LNCaP clone FGC (cell line): ENCODE measurements around the gene FAR1.
"Not testable (repeated sequence)": the region's sequence is repeated elsewhere in the genome, so short reads cannot be mapped to it uniquely, and the experiment has no call there.

Experiments
- DNase-seq: peaks from one replicate; pipeline ENCODE4 v3.0.0-alpha.2; 2011; ENCODE audit warnings: low read depth
- H3K4me3 ChIP-seq: 2 replicates; pipeline ENCODE4 v1.5.1; 2011; ENCODE audit warnings: mild to moderate bottlenecking, low read depth, low read length, control low read depth
- TF ChIP-seq, protein P1 (sequence below): IDR thresholded peaks from 2 replicates; pipeline ENCODE4 v1.5.1; 2012; ENCODE audit warnings: mild to moderate bottlenecking; ENCODE audit not compliant: control insufficient read depth, insufficient read depth; ENCODE audit errors: extremely low read depth

The FAR1 gene, protein sequence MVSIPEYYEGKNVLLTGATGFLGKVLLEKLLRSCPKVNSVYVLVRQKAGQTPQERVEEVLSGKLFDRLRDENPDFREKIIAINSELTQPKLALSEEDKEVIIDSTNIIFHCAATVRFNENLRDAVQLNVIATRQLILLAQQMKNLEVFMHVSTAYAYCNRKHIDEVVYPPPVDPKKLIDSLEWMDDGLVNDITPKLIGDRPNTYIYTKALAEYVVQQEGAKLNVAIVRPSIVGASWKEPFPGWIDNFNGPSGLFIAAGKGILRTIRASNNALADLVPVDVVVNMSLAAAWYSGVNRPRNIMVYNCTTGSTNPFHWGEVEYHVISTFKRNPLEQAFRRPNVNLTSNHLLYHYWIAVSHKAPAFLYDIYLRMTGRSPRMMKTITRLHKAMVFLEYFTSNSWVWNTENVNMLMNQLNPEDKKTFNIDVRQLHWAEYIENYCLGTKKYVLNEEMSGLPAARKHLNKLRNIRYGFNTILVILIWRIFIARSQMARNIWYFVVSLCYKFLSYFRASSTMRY

GRCh38 chr11:13668102-13668956 is at the start of gene FAR1:
TSS of gene FAR1 (plus strand) at chr11:13668668. CDS start at chr11:13694766, 26,098 bp downstream.
- H3K4me3 ChIP-seq = peak within 1 kb of the TSS; percentile 74
- DNase-seq = peak; percentile 98
- TF ChIP-seq, protein P1, sequence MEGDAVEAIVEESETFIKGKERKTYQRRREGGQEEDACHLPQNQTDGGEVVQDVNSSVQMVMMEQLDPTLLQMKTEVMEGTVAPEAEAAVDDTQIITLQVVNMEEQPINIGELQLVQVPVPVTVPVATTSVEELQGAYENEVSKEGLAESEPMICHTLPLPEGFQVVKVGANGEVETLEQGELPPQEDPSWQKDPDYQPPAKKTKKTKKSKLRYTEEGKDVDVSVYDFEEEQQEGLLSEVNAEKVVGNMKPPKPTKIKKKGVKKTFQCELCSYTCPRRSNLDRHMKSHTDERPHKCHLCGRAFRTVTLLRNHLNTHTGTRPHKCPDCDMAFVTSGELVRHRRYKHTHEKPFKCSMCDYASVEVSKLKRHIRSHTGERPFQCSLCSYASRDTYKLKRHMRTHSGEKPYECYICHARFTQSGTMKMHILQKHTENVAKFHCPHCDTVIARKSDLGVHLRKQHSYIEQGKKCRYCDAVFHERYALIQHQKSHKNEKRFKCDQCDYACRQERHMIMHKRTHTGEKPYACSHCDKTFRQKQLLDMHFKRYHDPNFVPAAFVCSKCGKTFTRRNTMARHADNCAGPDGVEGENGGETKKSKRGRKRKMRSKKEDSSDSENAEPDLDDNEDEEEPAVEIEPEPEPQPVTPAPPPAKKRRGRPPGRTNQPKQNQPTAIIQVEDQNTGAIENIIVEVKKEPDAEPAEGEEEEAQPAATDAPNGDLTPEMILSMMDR = peak; percentile 73

- no peak for DNase-seq
- no peak overlapping the region for H3K4me3 ChIP-seq
- TF ChIP-seq, protein P1 = no peak
These were observed 48.4 kb upstream of the FAR1 start for GRCh38 chr11:13620063-13620462.

DNA sequence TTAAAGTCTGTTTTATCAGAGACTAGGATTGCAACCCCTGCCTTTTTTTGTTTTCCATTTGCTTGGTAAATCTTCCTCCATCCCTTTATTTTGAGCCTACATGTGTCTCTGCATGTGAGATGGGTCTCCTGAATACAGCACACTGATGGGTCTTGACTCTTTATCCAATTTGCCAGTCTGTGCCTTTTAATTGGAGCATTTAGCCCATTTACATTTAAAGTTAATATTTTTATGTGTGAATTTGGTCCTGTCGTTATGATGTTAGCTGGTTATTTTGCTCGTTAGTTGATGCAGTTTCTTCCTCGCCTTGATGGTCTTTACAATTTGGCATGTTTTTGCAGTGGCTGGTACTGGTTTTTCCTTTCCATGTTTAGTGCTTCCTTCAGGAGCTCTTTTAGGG is 41.6 kb upstream of the FAR1 start:
- H3K4me3 ChIP-seq, DNase-seq: not testable (repeated sequence)

- DNase-seq, H3K4me3 ChIP-seq: not testable (repeated sequence)
These were observed 39.8 kb upstream of the FAR1 start for GRCh38 chr11:13628634-13629033.

DNA sequence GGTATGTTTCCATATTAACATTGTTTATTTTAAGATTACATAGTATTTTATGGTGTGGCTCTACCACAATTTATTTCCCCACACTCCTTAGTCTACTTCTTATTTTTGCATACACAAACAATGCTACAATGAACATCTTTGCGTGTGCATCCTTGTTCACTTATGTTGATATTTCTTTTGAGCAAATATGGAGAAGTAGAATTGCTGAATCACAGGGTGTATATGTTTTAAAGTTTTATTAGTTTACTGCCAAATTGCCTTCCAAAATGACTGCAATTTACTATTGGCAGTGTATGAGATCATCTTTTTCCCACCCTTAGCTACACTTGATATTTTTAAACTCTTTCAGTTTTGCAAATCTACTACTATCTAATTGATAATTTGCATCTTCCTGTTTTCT is 38.7 kb upstream of the FAR1 start:
- peak; percentile 92 for DNase-seq
- H3K4me3 ChIP-seq = no peak overlapping the region
- TF ChIP-seq, protein P1 = no peak

DNA sequence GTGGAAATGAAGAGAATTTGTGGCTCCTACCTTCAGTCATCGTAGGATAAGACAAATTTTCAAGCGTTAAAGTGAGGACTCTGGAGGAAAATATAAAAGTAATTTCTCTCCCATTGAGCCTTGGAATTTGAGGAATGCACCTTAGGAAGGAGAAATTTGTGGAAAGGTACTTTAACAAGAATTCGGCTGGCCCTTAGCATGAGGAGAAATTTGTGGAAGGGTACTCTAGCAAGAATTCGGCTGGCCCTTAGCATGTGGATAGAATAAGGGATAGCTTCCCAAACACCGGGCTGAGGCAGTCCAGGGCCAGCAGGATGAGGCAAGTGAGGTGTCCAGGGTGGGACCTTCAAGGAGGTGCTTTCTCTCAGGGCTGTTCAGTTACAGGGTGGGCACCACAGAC is 33.2 kb upstream of the FAR1 start:
- no peak overlapping the region for H3K4me3 ChIP-seq
- DNase-seq = no peak
- TF ChIP-seq, protein P1 = no peak

- no peak for DNase-seq
- TF ChIP-seq, protein P1 = no peak
- H3K4me3 ChIP-seq = no peak overlapping the region
These were observed 32.7 kb upstream of the FAR1 start for GRCh38 chr11:13635804-13636203.
